GM18511 (cell line): ENCODE results near the gene TXK.
"Not testable (repeated sequence)": the region's sequence is repeated elsewhere in the genome, so short reads cannot be mapped to it uniquely, and the experiment has no call there.

Source experiments
- ATAC-seq: cut with Tn5 transposase; IDR thresholded peaks from one replicate; pipeline ENCODE4 v1.9.1; 2021; ENCODE audit warnings: mild to moderate bottlenecking, moderate library complexity; ENCODE audit not compliant: unreplicated experiment

TXK gene

DNA sequence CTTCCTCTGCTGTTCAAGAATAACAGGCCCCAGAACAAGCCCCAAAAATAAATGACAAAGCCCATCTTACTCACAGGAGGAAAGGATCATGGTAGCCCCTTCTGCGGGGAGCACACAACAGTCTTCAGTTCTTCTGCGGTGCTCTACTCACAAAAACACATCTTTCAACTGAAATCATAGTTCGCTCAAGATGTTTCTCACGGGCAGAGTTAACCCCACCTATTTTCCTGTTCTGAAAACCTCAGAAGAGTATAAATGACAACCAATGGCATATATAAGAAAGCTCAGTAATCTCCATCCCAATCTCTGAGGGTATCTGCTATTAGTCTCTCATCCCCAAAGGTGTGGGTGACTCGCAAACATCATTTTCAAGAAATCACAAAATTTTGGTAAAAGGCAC lies at the start of gene TXK:
TXK (minus strand) TSS at position 170 of the 400 bp plus-strand sequence; CDS start at position 90, 80 bp downstream.
- no peak for ATAC-seq

DNA sequence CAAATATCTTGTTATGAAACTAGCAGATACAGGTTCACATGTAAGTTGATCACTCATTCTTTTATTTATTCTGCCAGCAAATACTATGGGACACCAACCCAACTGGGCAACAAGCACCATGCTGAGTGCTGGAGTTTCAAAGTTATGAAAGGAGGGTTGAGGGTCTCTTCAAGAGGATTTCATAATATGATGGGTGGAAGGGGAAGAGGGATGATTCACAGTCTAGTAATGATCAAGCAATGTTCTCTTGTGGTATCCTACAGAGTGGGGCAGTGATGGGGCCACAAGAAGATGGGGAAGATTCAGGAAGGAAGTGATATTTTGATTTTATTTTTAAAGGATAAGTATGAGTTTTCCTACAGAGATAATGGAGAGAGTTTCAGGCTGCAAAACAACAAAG lies 46.2 kb upstream of the TXK start:
- no peak for ATAC-seq

DNA sequence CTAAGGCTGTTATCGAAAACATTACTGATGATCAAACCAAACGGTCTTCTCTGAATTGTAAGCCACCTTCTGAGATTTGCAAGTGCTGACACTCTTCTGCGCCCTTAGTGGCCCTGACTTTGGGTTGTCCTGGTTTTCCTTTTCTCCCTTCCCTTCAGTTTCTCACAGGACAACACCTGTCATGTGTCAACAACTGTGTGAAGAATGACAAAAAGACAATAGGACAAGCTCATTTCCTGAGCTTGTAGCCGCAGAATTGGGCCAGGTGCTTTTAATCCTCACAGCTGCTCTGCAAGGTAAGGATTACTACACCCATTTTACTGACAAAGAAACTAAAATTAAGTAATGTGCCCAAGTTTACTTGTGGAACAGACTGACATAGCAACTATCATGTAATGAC lies 44.9 kb upstream of the TXK start:
- ATAC-seq = no peak

DNA sequence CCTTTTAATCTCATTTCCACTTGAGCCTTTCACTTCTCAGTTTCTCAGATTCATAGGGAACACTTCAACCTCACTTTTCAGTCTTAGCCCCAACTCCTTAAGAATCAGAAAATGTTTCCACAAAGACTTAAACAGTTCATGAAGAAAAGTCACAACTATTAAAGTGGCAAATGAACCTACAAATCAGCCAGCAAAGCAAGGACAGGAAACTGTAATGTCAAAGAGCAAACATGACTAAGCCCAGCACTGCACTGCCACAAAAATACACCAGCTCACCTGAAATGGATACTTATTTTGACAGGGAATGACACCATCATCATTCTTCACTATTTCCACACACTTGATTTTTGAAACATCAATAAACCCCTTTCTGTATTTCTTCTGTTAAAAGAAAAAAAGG lies 41.8 kb upstream of the TXK start:
- ATAC-seq = no peak

DNA sequence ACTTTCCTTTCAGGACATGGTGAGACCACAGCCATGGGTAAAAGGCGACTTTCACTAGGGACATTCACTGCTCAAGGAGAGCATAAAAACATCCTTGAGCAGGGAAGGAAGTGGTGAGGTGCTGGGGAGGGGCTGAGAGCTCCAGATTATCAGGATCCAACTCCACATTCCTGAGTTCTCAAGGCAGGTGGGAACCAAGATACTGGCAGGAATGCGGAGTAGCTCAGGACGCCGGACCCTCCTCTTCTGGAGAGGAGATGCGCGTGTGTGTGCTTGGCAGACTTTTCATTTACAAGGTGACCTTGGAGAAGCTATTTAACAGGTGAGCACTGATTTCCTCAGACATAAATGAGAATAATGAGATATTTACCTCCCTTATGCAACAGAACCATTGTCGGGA lies 41.3 kb upstream of the TXK start:
- ATAC-seq = no peak

DNA sequence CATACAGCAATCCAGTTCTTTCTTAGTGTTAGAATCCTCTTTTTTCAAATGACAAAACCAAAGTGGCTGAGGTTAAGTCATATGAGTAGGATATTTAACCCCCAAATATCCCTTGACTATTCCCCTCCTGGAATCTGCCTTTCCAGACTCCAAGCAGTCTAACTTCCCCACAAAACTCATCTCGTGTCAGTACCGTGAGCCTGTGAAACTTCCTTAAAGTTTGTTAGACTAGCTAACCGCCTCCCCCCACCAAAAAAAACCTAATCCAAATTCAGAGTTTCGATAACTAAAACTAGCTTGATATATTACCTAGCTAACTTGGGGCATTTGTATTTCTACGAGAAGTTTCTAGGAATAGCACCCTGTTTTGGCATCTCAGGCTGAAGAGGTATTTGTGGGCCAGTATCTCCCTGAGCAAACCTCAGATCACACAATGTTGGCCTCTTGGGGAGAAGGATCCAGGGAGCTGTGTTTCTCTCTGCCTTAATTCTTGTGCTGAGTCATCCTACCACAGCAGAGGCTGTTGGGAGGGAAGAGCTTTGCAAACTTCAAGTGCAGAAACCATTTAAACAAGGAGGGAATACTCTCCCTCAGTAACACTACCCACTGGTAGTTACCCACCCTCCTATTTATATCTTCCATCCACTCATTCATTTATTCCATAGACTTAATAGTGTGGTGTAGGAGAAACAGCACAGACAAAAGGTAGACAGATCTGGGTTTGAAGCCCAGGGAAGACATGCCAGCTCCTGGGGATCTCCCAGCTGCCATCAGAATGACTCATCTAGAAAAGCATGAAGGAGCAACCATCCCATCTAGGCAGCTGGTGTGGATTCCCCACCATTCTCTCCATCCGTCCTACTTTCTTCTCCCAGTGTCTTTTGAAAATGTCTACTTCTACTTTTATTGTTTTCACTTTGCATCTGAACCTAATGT lies 39.3 kb upstream of the TXK start:
- peak; percentile 76 for ATAC-seq

DNA sequence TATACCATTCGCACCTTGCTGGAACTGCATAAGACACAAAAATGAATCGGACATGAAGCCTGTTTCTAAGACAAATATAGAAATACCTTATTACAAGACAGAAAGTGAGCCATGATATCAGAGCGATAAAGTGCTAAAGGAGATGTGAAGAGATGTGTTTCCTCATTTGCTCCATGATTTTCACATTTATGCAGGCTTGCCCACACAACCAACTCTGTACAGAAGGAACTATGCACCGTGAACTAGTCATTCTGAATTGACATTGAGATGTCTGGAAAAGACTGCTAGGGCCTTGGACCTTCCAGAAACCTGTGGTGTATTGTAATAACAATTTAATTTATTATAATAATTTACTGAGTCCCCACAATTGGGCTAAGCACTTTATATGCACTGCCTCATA lies 38.6 kb upstream of the TXK start:
- no peak for ATAC-seq

DNA sequence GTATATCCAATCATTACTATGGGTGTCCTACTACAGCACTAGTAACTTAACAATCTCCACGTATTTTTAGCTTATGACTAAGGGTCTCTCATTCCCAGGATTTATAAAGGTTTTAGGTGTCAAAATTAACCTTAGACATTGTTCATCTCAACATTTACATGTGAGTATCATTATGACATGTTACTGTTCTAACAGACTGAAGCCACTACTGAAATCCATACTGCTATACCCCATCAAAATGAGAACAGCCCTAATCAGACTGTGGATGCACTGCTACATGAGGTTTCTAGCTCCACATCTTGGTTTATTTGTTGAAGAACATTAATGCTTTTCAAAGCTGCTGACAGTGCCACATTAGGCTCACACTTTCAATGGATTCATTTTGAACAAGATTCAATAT lies 35.6 kb upstream of the TXK start:
- no peak for ATAC-seq

DNA sequence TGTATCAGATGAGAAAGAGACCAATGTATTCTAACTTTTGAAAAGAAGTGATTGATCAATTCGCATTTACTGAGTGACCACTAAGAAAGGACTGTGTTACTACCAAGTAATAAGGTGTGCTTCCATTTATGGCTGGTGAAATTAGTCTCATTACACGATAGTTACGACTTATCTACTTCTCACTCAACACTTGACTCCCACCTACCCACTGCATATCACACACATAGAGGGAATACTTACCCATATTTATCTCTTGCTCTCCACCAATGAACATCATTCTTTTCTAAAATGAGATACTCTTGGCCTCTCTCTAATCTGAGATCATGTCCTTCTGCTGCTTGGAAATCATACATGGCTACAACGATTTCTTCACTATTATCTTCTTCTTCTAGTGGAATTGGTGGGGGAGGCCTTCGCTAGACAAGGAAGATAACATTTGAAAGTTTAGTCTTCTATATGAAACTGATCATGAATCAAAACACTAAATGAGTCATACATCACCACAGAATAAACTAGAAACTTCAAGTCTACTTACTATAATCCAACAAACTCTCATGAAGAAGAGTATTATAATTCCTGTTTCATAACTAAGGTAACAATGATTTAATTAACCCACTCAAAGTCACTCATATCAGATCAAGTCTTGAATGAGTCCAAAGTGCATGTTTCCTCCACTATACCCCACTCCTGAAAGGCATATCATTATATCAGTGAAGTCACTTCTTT lies 33.7 kb upstream of the TXK start:
- ATAC-seq = peak; percentile 63

DNA sequence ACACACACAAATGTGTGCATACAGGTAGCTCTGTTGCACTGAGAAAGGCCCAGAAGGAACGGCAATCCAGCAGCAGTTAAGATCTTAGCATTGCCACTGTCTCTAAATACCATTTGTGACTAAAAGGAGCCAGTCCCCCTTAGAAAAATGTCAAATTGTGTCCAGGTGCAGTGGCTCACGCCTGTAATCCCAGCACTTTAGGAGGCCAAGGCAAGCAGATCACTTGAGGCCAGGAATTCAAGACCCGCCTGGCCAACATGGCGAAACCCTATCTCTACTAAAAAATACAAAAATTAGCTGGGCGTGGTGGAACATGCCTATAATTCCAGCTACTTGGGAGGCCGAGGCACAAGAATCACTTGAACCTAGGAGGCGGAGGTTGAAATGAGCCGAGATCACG lies 30.5 kb upstream of the TXK start:
- not testable (repeated sequence) for ATAC-seq

DNA sequence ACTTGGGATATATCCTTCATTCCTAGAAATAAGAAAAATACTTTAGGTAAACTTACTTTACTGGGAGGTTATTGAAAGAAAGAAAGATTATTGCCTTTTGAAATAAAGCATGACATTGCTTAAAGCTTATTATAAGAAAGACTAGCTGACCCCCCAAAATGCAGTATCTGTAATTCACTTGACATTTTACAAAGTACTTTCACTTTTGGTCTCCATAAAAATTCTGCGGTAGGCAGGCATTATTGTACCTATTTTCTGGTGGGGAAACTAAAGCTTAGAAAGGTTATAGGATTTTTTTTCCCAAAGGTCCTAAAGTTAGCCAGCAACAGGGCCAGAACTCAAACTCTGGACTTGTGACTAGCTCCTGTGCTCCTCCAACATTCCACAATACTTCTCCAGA lies 29.7 kb upstream of the TXK start:
- no peak for ATAC-seq

DNA sequence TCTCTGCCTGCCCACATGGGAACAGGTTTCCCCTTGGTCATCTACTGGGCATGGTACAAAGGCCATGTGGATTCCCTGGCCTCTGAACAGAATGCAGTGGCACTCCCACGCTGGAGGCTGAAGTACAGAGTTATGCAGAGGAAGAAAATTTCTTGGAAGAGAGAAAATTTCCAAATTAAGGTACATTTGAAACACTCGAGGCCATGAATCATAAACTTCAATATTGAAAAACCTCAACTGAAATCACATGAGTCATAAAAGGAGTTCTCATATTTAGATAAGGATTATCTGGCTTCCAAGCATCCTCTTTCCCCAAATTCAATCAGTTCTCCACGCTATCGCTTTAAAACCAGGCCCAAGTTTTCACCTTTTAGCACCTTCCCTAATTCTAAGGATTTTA lies 28.1 kb upstream of the TXK start:
- ATAC-seq = no peak

DNA sequence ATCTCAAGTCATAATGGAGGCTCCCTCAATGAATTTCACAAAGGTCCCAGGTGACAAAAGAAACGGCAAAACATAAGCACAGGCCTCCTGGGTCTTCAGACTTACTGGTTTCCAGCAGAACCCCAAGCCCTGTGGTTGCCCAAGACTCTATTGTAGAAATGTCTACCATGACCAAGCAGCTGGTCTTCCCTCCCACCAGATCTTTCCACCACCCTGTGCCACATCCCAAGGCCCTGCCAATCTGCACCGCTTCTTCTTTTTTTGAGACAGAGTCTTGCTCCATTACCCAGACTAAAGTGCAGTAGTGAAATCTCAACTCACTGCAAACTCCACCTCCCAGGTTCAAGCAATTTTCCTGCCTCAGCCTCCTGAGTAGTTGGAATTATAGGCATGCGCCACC lies 23.2 kb upstream of the TXK start:
- ATAC-seq = no peak

DNA sequence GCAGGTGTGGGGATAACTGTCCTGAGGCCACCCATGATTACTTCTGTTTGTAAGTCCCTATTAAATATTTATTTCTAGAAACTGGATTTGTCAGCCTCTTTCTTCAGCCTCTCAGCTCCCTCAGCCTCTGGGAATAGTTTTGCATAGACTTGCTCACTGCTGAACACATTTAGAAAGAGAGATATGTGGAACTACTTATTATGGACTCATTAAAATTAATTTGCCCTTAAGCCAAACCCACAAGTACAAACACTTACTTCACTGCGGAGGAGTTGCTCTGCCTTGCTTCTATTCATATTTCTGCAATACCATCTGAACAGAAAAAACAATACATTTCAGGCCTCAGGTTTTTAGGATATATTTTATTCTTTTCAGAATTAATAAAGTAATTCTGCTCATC lies 22.4 kb upstream of the TXK start:
- no peak for ATAC-seq

DNA sequence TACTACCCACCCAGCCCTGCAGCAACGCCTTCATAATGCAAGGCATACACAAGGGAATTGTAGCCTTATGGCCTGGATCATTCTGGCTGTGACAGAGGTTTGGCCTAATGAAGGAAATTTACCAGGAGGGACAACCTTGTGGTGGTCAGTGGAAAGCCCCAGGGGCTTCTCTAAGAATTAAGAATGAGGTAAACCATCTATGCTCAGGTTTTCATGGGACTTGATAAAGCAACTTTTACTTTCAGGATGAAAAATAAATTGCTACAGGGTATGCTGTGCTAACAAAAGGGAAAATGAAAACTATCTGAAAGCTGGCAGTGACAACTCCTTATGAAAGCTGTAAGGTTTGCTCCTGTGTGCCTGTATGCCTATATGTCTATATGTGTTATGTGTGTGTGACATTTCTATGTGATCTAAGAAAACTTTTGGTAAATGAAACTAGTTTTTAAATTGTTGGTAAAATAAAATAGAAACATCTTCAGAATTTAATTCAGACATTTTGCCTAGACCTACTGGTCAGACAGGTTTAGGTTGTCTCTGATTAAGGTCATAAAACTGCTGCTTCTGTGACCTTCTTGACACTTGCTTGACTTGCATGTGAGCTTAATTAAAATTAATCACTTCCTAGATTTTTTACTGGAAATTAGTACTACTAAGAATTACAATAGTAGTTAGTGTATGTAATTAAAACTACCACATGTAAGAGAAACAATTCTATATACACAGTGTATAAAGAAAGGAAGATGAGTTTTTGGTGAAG lies 19.9 kb upstream of the TXK start:
- no peak for ATAC-seq

DNA sequence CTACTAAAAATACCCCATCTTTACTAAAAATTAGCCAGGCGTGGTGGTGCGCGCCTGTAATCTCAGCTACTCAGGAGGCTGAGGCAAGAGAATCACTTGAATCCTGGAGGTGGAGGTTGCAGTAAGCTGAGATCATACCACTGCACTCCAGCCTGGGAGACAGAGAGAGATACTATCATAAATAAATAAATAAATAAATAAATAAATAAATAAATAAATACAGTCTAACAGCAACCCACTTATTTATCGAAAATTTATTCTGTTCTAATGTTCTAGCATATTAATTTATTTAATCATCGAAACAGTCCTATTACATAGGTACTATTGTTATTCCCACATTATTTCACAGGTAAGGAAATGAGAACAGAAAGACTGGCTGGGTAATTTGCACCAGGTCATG lies 18.2 kb upstream of the TXK start:
- ATAC-seq = no peak

DNA sequence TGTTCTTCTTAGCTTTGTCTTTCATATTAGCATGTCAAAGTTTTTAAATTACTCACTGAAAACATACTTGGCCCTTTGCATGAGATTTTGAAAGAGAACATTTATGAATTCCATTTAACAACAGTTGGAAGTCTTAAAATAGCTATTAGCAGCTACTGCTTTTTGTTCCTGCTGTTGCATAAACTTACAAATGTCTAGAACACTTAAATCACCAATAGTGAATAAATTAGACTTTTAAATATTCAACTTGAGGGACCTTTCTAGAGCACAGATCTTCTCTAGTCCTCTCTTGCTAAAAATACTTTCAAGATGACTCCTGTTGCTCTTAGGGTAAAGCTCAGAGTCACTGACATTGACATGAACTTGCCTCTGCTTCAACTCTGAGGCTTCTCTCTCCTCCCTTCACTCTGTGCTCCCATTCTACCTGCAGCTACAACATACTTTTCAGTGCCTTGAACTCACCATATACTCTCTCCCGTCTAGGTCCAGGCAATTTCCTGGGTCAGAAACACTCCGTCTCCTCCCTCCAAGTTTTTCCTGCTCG lies 15.8 kb upstream of the TXK start:
- ATAC-seq = no peak

DNA sequence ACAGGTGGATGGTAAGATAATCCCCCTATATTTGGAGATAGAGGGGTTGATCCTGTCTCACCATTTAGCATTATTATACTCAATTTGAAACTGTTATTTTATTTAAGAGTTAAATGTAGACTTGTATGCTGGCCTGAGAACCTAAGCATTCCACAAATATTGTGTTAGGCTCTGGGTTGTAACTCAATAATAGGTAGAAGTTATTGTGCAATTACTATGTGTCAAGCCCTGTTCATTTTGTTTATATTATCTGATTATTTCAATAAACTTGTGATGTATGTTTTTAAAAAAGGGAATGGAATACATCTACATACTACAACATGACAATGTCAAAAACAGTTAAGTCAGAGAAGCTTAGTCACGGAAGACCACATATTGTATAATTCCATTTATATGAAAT lies 13.6 kb upstream of the TXK start:
- ATAC-seq = no peak

DNA sequence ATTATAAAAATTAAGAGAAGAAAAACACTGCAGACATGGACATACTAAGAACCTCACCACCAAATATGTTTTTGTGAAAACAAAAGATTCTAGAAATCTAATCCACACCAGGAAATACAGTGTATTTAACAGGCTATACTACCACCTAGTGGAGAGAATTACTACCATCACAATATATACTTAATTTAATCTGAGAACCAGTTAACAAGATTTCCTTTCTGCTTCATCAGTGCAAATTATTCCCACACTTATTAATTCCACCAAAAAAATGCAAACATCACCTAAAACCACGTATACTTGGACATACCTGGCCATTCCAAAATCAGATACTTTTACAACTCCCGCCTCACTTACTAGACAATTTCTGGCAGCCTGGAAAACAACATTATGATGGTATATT lies 7.0 kb upstream of the TXK start:
- no peak for ATAC-seq

DNA sequence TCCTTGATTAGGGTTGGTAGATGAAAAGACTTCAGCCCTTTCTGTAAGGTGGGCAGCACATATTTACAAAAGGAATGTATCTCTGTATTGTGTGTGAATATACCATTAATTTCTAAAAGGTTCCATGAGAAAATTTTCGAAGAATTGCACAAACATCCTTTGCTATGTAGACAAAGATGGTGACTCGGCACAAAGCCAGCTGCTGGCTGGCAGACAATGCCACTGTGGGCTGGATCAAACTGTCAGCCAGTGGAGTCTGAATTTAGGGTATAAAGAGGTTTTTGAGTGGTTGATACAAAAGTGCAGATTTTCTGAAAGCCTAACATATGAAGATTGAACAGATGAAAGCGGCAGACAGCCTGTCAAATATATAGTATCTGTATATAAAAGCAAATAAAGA lies 5.6 kb upstream of the TXK start:
- ATAC-seq = no peak

DNA sequence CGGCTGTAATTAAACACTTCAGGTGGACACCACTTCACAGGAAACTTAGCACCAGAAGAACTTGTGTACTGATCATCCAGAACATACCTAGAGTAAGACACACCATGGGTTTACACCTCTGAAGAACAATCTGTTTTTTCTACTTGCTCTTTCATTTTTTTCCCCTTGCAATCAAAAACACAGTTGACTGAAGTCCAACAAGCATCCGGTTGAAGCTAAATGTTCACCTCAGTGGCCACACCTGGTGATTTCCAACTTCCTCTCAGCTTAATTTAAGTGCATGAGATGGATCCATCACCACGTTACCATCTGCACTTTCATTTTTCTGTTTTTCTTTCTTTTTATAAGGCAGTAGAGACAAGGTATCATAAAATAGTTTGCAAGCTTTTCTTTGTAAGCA lies 4.9 kb upstream of the TXK start:
- ATAC-seq = peak; percentile 94
